ENCODE results near the gene EZR. TPM values are rescaled to one million over a fixed set of nuclear protein-coding genes. Genes with fewer than 3 reads are reported as not detected.

Gene EZR
- total RNA-seq, 1 experiment from 2014 or later: 263 TPM

DNA sequence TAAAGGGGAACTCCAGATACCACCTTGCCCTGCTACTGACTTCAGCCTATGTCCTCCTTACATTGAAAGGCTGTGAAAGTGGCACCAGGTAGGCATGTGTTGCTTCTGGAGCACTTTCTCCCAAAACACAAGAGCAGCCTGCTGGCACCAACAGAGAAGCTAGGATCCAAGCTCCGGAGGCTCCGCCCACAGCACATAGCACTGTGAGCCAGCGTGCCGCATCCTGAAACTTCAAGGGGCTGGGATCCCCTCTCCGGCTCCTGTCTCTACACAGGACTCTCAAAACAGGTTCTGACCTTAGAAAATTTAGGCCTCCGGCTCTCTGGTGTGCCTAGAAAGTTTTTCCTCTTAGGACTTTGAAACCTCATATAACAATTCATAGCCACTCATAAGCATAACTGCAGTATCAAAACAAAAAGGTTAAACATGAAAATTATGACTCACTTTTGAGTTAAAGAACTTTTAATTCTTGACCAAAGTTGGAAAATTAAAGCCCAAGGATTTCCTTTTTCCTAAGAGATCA lies 41.1 kb downstream of the EZR start:
- Histone ChIP-seq H3K27ac (ENCODE audit: low read length) (no peak overlapping the region), H3K4me1 (ENCODE audit: control insufficient read depth, insufficient read depth, low read length) (no peaks in the 10 kb centered on the region), H3K27me3 (ENCODE audit: control insufficient read depth, insufficient read depth, low read length) (no peaks in the 10 kb centered on the region), H3K36me3 (ENCODE audit: control insufficient read depth, insufficient read depth, low read length) (peaks cover 38% of the 10 kb centered on the region), H3K4me3 (ENCODE audit: low read depth in 2 of 2, low read length in 2 of 2) (no peak overlapping the region), H3K9me3 (ENCODE audit: control insufficient read depth, insufficient read depth, low read depth, low read length) (no peaks in the 10 kb centered on the region)
- ATAC-seq (no peak), DNase-seq (ENCODE audit: low read depth, low spot score) (no peak)
- in situ Hi-C loops (cut with HindIII; ENCODE audit: low pct_unique_long_range_greater_than_20kb, low sequenced_read_pairs) (loop anchor here (5.0 kb wide), 1 partner anchor 36 kb away; no protein-coding TSS in a partner anchor), intact Hi-C loops (cut with micrococcal nuclease; ENCODE audit: unreplicated experiment) (no loop called here)
- ChIA-PET POLR2A (no interaction called here), CTCF (no interaction called here)
- no TSS peak for BruUV-seq (replicated peaks)
- TF ChIP-seq CTCF (IDR thresholded peaks at IDR 0.05) (no peak), POLR2AphosphoS5 (IDR thresholded peaks at IDR 0.05; ENCODE audit: low read depth, low read length) (no peak), REST (IDR thresholded peaks at IDR 0.05; ENCODE audit: insufficient read depth in 1 of 2, low read depth in 2 of 2, low read length in 1 of 2) (no peak), TCF7L2 (IDR thresholded peaks at IDR 0.05; ENCODE audit: low read depth, low read length) (no peak), SIN3A (IDR thresholded peaks at IDR 0.05; ENCODE audit: borderline replicate concordance, insufficient read depth, low read depth, low read length) (no peak)

DNA sequence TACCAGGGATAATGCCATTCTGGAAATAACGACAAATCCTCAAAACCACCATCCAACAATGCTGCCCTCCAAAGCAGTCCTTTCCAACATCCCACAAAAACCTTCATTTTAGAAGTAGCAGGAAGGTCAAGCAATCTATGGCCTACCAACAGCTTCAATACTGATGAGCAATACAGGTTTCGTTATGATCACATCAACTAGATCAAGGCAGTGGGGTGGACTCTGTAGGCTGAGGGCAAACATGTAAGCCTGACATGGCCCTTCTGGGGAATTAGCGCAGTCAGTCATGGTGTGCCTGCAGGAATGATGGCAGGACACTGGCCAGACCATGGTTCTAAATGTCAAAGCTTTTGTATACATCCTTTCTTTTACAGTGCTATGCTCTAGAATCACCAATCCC lies 41.7 kb downstream of the EZR start:
- POLR2A ChIA-PET: no interaction called here

More for the DNA sequence above, 41.7 kb downstream of the EZR start:
- no peaks in the 10 kb centered on the region for H3K27me3 ChIP-seq (ENCODE audit: control insufficient read depth, insufficient read depth, low read length)
- no peak for TF ChIP-seq REST (IDR thresholded peaks at IDR 0.05; ENCODE audit: insufficient read depth in 1 of 2, low read depth in 2 of 2, low read length in 1 of 2)
- no peak for TF ChIP-seq TCF7L2 (IDR thresholded peaks at IDR 0.05; ENCODE audit: low read depth, low read length)
- TF ChIP-seq CTCF (IDR thresholded peaks at IDR 0.05): no peak
- no peak for TF ChIP-seq POLR2AphosphoS5 (IDR thresholded peaks at IDR 0.05; ENCODE audit: low read depth, low read length)
- no peak for TF ChIP-seq SIN3A (IDR thresholded peaks at IDR 0.05; ENCODE audit: borderline replicate concordance, insufficient read depth, low read depth, low read length)
- no peak overlapping the region for H3K4me3 ChIP-seq (ENCODE audit: low read depth in 2 of 2, low read length in 2 of 2)
- no peaks in the 10 kb centered on the region for H3K9me3 ChIP-seq (ENCODE audit: control insufficient read depth, insufficient read depth, low read depth, low read length)
- ATAC-seq (no peak), DNase-seq (ENCODE audit: low read depth, low spot score) (no peak)
- CTCF ChIA-PET: no interaction called here
- intact Hi-C loops (cut with micrococcal nuclease; ENCODE audit: unreplicated experiment) (no loop called here), in situ Hi-C loops (cut with HindIII; ENCODE audit: low pct_unique_long_range_greater_than_20kb, low sequenced_read_pairs) (loop anchor here (5.0 kb wide), 1 partner anchor 35 kb away; no protein-coding TSS in a partner anchor)
- H3K4me1 ChIP-seq (ENCODE audit: control insufficient read depth, insufficient read depth, low read length): no peaks in the 10 kb centered on the region
- H3K36me3 ChIP-seq (ENCODE audit: control insufficient read depth, insufficient read depth, low read length): peaks cover 35% of the 10 kb centered on the region
- no peak overlapping the region for H3K27ac ChIP-seq (ENCODE audit: low read length)
- BruUV-seq (replicated peaks): no TSS peak
